ENCODE data around the gene TOM1.

GRCh38 chr22:35323305-35323704, 23.6 kb downstream of the TOM1 start:
- TF ChIP-seq RARG (CRISPR knock-in tag; IDR thresholded peaks at IDR 0.05; ENCODE audit: low read depth) = no peak
- no peak for TF ChIP-seq SETDB1 (CRISPR knock-in tag; IDR thresholded peaks at IDR 0.05; ENCODE audit: borderline replicate concordance)
- TF ChIP-seq ATF1 (CRISPR knock-in tag; IDR thresholded peaks at IDR 0.05) = no peak
- TF ChIP-seq CTCF (CRISPR knock-in tag; IDR thresholded peaks at IDR 0.05) = no peak
- no peak for TF ChIP-seq ATF2 (CRISPR knock-in tag; IDR thresholded peaks at IDR 0.05)
- TF ChIP-seq, protein P1, sequence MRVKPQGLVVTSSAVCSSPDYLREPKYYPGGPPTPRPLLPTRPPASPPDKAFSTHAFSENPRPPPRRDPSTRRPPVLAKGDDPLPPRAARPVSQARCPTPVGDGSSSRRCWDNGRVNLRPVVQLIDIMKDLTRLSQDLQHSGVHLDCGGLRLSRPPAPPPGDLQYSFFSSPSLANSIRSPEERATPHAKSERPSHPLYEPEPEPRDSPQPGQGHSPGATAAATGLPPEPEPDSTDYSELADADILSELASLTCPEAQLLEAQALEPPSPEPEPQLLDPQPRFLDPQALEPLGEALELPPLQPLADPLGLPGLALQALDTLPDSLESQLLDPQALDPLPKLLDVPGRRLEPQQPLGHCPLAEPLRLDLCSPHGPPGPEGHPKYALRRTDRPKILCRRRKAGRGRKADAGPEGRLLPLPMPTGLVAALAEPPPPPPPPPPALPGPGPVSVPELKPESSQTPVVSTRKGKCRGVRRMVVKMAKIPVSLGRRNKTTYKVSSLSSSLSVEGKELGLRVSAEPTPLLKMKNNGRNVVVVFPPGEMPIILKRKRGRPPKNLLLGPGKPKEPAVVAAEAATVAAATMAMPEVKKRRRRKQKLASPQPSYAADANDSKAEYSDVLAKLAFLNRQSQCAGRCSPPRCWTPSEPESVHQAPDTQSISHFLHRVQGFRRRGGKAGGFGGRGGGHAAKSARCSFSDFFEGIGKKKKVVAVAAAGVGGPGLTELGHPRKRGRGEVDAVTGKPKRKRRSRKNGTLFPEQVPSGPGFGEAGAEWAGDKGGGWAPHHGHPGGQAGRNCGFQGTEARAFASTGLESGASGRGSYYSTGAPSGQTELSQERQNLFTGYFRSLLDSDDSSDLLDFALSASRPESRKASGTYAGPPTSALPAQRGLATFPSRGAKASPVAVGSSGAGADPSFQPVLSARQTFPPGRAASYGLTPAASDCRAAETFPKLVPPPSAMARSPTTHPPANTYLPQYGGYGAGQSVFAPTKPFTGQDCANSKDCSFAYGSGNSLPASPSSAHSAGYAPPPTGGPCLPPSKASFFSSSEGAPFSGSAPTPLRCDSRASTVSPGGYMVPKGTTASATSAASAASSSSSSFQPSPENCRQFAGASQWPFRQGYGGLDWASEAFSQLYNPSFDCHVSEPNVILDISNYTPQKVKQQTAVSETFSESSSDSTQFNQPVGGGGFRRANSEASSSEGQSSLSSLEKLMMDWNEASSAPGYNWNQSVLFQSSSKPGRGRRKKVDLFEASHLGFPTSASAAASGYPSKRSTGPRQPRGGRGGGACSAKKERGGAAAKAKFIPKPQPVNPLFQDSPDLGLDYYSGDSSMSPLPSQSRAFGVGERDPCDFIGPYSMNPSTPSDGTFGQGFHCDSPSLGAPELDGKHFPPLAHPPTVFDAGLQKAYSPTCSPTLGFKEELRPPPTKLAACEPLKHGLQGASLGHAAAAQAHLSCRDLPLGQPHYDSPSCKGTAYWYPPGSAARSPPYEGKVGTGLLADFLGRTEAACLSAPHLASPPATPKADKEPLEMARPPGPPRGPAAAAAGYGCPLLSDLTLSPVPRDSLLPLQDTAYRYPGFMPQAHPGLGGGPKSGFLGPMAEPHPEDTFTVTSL (CRISPR knock-in tag; IDR thresholded peaks at IDR 0.05; ENCODE audit: borderline replicate concordance) = no peak
